ENCODE data around the gene MBNL2.

The MBNL2 gene

GRCh38 chr13:97295283-97296182 lies 73.4 kb downstream of the MBNL2 start:
- no peaks in the 10 kb centered on the region for H3K27me3 ChIP-seq (ENCODE audit: control insufficient read depth in 3 of 3, insufficient read depth in 3 of 3, low read depth in 1 of 3, low read length in 3 of 3)

GRCh38 chr13:97296740-97297139 lies 74.6 kb downstream of the MBNL2 start:
- Histone ChIP-seq H3K14ac (ENCODE audit: low read length) (no peak overlapping the region), H2BK120ac (ENCODE audit: low read depth, low read length) (no peak overlapping the region), H2AK5ac (ENCODE audit: low read depth, low read length) (no peak overlapping the region), H4K91ac (ENCODE audit: low read depth, low read length, poor library complexity) (no peak overlapping the region), H3K4me1 (ENCODE audit: control insufficient read depth in 2 of 2, insufficient read depth in 1 of 2, low read depth in 1 of 2, low read length in 2 of 2) (peaks cover 3 to 7% of the 10 kb centered on the region in 2 donors), H4K8ac (ENCODE audit: low read depth, low read length) (no peak overlapping the region), H3K9me3 (replicated peaks in 1 of 2; ENCODE audit: control insufficient read depth in 2 of 2, insufficient read depth in 1 of 2, low read depth in 1 of 2, low read length in 2 of 2) (no peaks in the 10 kb centered on the region), H2BK12ac (ENCODE audit: low read length) (no peak overlapping the region), H3K27ac (replicated peaks; ENCODE audit: low read length) (no peak overlapping the region), H3K23ac (ENCODE audit: low read depth, low read length, poor library complexity) (no peak overlapping the region), H3K18ac (ENCODE audit: low read length) (no peak overlapping the region), H3K27me3 (ENCODE audit: control insufficient read depth in 3 of 3, insufficient read depth in 3 of 3, low read depth in 1 of 3, low read length in 3 of 3) (no peaks in the 10 kb centered on the region), H3K4me2 (ENCODE audit: insufficient read depth, low read length, poor library complexity, severe bottlenecking) (no peak overlapping the region), H3K4ac (ENCODE audit: low read length) (no peak overlapping the region), H3K9ac (ENCODE audit: low read depth, low read length, poor library complexity) (no peak overlapping the region), H2AFZ (ENCODE audit: low read length) (no peak overlapping the region), H3K4me3 (ENCODE audit: low read length in 2 of 2) (no peak overlapping the region), H3K36me3 (replicated peaks in 1 of 2; ENCODE audit: control insufficient read depth in 2 of 2, insufficient read depth in 2 of 2, low read length in 2 of 2) (no peaks in the 10 kb centered on the region), H3K79me1 (ENCODE audit: low read depth, low read length) (no peaks in the 10 kb centered on the region), H2BK5ac (ENCODE audit: low read length) (no peak overlapping the region), H2BK15ac (ENCODE audit: low read length) (no peak overlapping the region)
- no peak for DNase-seq (ENCODE audit: low spot score)

More at GRCh38 chr13:97295283-97296182, 73.4 kb downstream of the MBNL2 start:
- no peak overlapping the region for H4K91ac ChIP-seq (ENCODE audit: low read depth, low read length, poor library complexity)
- H3K4me2 ChIP-seq (ENCODE audit: insufficient read depth, low read length, poor library complexity, severe bottlenecking): no peak overlapping the region
- H2AK5ac ChIP-seq (ENCODE audit: low read depth, low read length): no peak overlapping the region
- H3K23ac ChIP-seq (ENCODE audit: low read depth, low read length, poor library complexity): no peak overlapping the region
- H2BK12ac ChIP-seq (ENCODE audit: low read length): no peak overlapping the region
- DNase-seq (ENCODE audit: low spot score): no peak
- H3K4me1 ChIP-seq (ENCODE audit: control insufficient read depth in 2 of 2, insufficient read depth in 1 of 2, low read depth in 1 of 2, low read length in 2 of 2): peaks cover 3 to 7% of the 10 kb centered on the region in 2 donors
- H2BK15ac ChIP-seq (ENCODE audit: low read length): no peak overlapping the region
- H2BK120ac ChIP-seq (ENCODE audit: low read depth, low read length): no peak overlapping the region
- no peak overlapping the region for H4K8ac ChIP-seq (ENCODE audit: low read depth, low read length)
- H3K4me3 ChIP-seq (ENCODE audit: low read length in 2 of 2): no peak overlapping the region
- no peak overlapping the region for H3K27ac ChIP-seq (replicated peaks; ENCODE audit: low read length)
- WGBS, 2 donors (ENCODE audit: extremely low coverage in 2 of 2, insufficient read length in 2 of 2, insufficient replicate concordance in 1 of 2): no CpG with 5 or more reads among the region's 5 CpGs
- no peak overlapping the region for H3K14ac ChIP-seq (ENCODE audit: low read length)
- H2BK5ac ChIP-seq (ENCODE audit: low read length): no peak overlapping the region
- no peaks in the 10 kb centered on the region for H3K79me1 ChIP-seq (ENCODE audit: low read depth, low read length)
- H3K9ac ChIP-seq (ENCODE audit: low read depth, low read length, poor library complexity): no peak overlapping the region
- no peak overlapping the region for H2AFZ ChIP-seq (ENCODE audit: low read length)
- no peaks in the 10 kb centered on the region for H3K36me3 ChIP-seq (replicated peaks in 1 of 2; ENCODE audit: control insufficient read depth in 2 of 2, insufficient read depth in 2 of 2, low read length in 2 of 2)
- no peak overlapping the region for H3K4ac ChIP-seq (ENCODE audit: low read length)
- H3K9me3 ChIP-seq (replicated peaks in 1 of 2; ENCODE audit: control insufficient read depth in 2 of 2, insufficient read depth in 1 of 2, low read depth in 1 of 2, low read length in 2 of 2): no peaks in the 10 kb centered on the region
- H3K18ac ChIP-seq (ENCODE audit: low read length): no peak overlapping the region

GRCh38 chr13:97298816-97299215 lies 76.7 kb downstream of the MBNL2 start:
- no peak overlapping the region for H2BK5ac ChIP-seq (ENCODE audit: low read length)
- no peak overlapping the region for H3K18ac ChIP-seq (ENCODE audit: low read length)
- no peak overlapping the region for H3K4ac ChIP-seq (ENCODE audit: low read length)
- peaks cover 3 to 7% of the 10 kb centered on the region in 2 donors for H3K4me1 ChIP-seq (ENCODE audit: control insufficient read depth in 2 of 2, insufficient read depth in 1 of 2, low read depth in 1 of 2, low read length in 2 of 2)
- H3K23ac ChIP-seq (ENCODE audit: low read depth, low read length, poor library complexity): no peak overlapping the region
- no peak overlapping the region for H3K27ac ChIP-seq (replicated peaks; ENCODE audit: low read length)
- WGBS, 2 donors (ENCODE audit: extremely low coverage in 2 of 2, insufficient read length in 2 of 2, insufficient replicate concordance in 1 of 2): no CpG with 5 or more reads among the region's 1 CpG
- H2BK12ac ChIP-seq (ENCODE audit: low read length): no peak overlapping the region
- H3K14ac ChIP-seq (ENCODE audit: low read length): no peak overlapping the region
- no peaks in the 10 kb centered on the region for H3K9me3 ChIP-seq (replicated peaks in 1 of 2; ENCODE audit: control insufficient read depth in 2 of 2, insufficient read depth in 1 of 2, low read depth in 1 of 2, low read length in 2 of 2)
- H4K8ac ChIP-seq (ENCODE audit: low read depth, low read length): no peak overlapping the region
- no peak overlapping the region for H2BK15ac ChIP-seq (ENCODE audit: low read length)
- H3K9ac ChIP-seq (ENCODE audit: low read depth, low read length, poor library complexity): no peak overlapping the region
- no peak for DNase-seq (ENCODE audit: low spot score)
- H4K91ac ChIP-seq (ENCODE audit: low read depth, low read length, poor library complexity): no peak overlapping the region
- H3K27me3 ChIP-seq (ENCODE audit: control insufficient read depth in 3 of 3, insufficient read depth in 3 of 3, low read depth in 1 of 3, low read length in 3 of 3): no peaks in the 10 kb centered on the region
- no peak overlapping the region for H3K4me2 ChIP-seq (ENCODE audit: insufficient read depth, low read length, poor library complexity, severe bottlenecking)
- no peak overlapping the region for H2BK120ac ChIP-seq (ENCODE audit: low read depth, low read length)
- H2AFZ ChIP-seq (ENCODE audit: low read length): no peak overlapping the region
- no peak overlapping the region for H3K4me3 ChIP-seq (ENCODE audit: low read length in 2 of 2)
- no peak overlapping the region for H2AK5ac ChIP-seq (ENCODE audit: low read depth, low read length)
- H3K36me3 ChIP-seq (replicated peaks in 1 of 2; ENCODE audit: control insufficient read depth in 2 of 2, insufficient read depth in 2 of 2, low read length in 2 of 2): no peaks in the 10 kb centered on the region
- no peaks in the 10 kb centered on the region for H3K79me1 ChIP-seq (ENCODE audit: low read depth, low read length)

DNA sequence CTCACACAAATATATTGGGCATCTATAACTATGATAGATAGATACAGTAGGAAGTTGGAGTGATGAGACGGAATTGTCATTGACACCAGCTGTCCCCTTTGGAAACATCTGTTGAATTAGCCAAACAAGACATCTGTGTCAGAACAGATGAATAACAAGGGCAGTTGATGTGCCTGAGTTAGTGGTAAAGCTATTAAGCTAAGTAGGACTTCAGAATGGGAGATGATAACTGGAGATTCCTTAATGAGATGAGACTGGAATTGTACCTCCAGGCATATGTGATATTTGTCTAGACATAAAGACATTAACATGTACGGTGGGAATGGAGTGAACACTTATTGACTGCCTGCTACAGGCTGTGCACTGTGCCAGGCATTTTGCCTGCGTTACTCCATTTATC lies 78.7 kb downstream of the MBNL2 start:
- Histone ChIP-seq H3K9me3 (replicated peaks in 1 of 2; ENCODE audit: control insufficient read depth in 2 of 2, insufficient read depth in 1 of 2, low read depth in 1 of 2, low read length in 2 of 2) (no peaks in the 10 kb centered on the region), H2BK120ac (ENCODE audit: low read depth, low read length) (no peak overlapping the region), H4K8ac (ENCODE audit: low read depth, low read length) (no peak overlapping the region), H2BK15ac (ENCODE audit: low read length) (no peak overlapping the region), H2AFZ (ENCODE audit: low read length) (no peak overlapping the region), H3K23ac (ENCODE audit: low read depth, low read length, poor library complexity) (no peak overlapping the region), H3K4ac (ENCODE audit: low read length) (no peak overlapping the region), H3K4me2 (ENCODE audit: insufficient read depth, low read length, poor library complexity, severe bottlenecking) (no peak overlapping the region), H3K14ac (ENCODE audit: low read length) (no peak overlapping the region), H2BK12ac (ENCODE audit: low read length) (no peak overlapping the region), H3K9ac (ENCODE audit: low read depth, low read length, poor library complexity) (no peak overlapping the region), H4K91ac (ENCODE audit: low read depth, low read length, poor library complexity) (no peak overlapping the region), H2AK5ac (ENCODE audit: low read depth, low read length) (no peak overlapping the region), H3K36me3 (replicated peaks in 1 of 2; ENCODE audit: control insufficient read depth in 2 of 2, insufficient read depth in 2 of 2, low read length in 2 of 2) (no peaks in the 10 kb centered on the region), H3K27ac (replicated peaks; ENCODE audit: low read length) (no peak overlapping the region), H3K4me3 (ENCODE audit: low read length in 2 of 2) (no peak overlapping the region), H3K18ac (ENCODE audit: low read length) (no peak overlapping the region), H3K79me1 (ENCODE audit: low read depth, low read length) (no peaks in the 10 kb centered on the region), H3K4me1 (ENCODE audit: control insufficient read depth in 2 of 2, insufficient read depth in 1 of 2, low read depth in 1 of 2, low read length in 2 of 2) (peaks cover 0 to 4% of the 10 kb centered on the region in 2 donors), H2BK5ac (ENCODE audit: low read length) (no peak overlapping the region), H3K27me3 (ENCODE audit: control insufficient read depth in 3 of 3, insufficient read depth in 3 of 3, low read depth in 1 of 3, low read length in 3 of 3) (no peaks in the 10 kb centered on the region)
- WGBS, 2 donors (ENCODE audit: extremely low coverage in 2 of 2, insufficient read length in 2 of 2, insufficient replicate concordance in 1 of 2): no CpG with 5 or more reads among the region's 3 CpGs
- no peak for DNase-seq (ENCODE audit: low spot score)

Measured in neuronal stem cell (in vitro differentiated cells).